HFF-Myc (cell line): ENCODE data around the gene ESPL1.

Experiments used
- DNase-seq: peaks from one replicate; pipeline ENCODE4 v3.0.0-alpha.2; 2011; ENCODE audit warnings: low read depth; ENCODE audit errors: extremely low read depth
- H3K4me3 ChIP-seq: replicated peaks from 2 replicates; pipeline ENCODE4 v1.5.1; 2011; ENCODE audit warnings: low read depth, mild to moderate bottlenecking, control low read depth, low read length
- CTCF ChIP-seq: IDR thresholded peaks from 2 replicates; pipeline ENCODE4 v1.5.1; 2012; ENCODE audit warnings: mild to moderate bottlenecking, low read depth, low read length, control low read depth; ENCODE audit errors: missing control alignments

The ESPL1 gene

DNA sequence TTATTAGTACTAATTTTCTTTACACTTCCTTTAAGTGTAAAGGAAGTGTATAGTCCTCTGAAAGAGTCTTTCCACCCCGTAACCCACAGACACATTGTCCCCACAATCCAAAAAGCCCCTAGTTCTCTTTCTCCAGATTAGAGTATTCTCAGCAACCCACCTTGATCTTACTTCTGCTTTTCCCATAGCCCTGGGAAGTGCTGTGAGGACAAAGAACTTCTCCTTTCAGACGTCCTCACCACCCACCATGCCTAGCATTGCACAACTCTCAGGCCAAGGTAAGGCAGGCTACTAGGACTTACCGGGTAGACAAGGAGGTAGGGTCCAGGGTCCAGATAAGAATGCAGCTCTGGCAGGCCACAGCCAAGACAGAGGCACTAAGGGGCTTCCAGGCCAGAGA lies 45.9 kb downstream of the ESPL1 start:
- no peak overlapping the region for H3K4me3 ChIP-seq
- DNase-seq = no peak
- no peak for TF ChIP-seq CTCF

DNA sequence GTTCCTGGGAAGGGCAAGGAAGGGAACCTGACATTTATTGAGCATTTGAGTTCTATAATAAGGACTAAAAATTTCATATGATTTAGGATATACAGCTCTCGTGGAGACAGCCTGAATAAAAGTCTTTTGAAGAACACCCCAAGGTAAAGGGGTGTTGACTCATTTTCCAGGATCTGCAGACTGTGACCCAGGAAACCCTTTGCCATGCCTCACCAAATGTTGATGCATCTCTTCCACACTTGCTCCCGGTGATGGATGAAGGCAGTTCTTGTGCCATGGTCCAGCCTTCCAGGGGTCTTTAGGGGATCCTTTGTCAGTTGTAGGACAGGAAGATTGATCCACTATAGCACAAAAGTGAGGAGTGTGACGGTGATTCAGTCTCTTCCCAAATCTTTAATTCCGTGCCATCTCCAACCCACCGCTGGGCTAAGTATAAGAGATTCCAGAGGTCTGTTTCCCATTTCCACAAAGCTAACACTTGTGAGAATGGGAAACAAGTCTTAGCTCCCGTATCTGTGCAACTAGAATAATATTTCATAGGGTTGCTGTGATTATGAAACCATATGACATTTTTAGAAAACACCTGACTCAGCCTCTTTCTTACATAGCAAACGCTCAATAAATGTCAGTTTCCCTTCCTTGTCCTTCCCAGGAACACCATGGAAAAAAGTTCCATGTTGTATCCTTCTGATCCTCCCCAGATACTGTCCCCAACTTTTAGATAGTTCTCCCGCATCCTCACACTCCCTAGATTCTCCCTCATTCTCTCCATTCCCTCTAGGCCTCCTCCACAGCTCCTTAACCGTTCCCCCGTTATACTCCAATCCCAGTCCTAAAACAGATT lies 52.5 kb downstream of the ESPL1 start:
- no peak for TF ChIP-seq CTCF
- DNase-seq = no peak

GRCh38 chr12:53324113-53324778 lies 56.1 kb downstream of the ESPL1 start:
- H3K4me3 ChIP-seq = peak overlapping the region; percentile 57
- DNase-seq = no peak
- no peak for TF ChIP-seq CTCF

More for the DNA sequence above, 52.5 kb downstream of the ESPL1 start:
- H3K4me3 ChIP-seq = peak overlapping the region; percentile 70

DNA sequence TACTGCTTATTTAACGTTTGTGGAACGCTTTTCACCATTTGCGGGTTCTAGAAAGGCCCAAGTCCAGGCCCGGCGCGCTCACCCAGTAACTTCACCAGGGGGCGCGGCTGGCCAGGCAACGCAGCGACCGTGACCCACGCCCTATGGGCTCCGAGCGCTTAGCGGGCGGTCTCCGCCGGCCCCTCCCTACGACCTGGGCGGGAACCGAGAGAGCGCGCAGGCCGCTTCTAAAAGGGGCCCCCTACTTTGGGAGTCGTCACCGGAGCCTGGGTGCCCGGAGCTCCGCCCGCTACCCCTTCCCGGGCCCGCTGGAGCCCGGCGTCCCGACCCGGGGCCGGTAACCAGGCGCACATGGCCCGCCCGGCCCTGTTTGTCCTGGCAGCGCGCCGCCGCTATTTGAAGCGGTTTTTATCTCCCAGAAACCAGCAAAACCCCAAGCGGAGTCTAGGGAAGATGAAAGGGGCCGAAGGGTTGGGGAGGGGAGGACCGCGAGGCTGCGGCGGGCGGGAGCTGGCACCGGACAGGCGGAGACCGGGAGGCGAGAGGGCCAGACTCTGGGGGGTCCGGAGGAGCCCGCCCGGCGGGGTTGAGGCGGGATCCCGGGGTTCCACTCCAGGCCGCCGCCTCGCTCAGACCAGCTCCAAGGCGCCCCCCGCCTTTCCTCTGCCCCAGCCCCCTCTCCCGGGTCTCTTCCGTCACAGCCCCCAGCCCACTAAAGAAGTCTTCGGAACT lies 56.8 kb downstream of the ESPL1 start:
- no peak for DNase-seq
- H3K4me3 ChIP-seq = peak overlapping the region; percentile 57
- peak; percentile 73 for TF ChIP-seq CTCF

- DNase-seq = no peak
- TF ChIP-seq CTCF = no peak
- H3K4me3 ChIP-seq = peak overlapping the region; percentile 57
Measured at GRCh38 chr12:53325511-53326061, 57.5 kb downstream of the ESPL1 start.

DNA sequence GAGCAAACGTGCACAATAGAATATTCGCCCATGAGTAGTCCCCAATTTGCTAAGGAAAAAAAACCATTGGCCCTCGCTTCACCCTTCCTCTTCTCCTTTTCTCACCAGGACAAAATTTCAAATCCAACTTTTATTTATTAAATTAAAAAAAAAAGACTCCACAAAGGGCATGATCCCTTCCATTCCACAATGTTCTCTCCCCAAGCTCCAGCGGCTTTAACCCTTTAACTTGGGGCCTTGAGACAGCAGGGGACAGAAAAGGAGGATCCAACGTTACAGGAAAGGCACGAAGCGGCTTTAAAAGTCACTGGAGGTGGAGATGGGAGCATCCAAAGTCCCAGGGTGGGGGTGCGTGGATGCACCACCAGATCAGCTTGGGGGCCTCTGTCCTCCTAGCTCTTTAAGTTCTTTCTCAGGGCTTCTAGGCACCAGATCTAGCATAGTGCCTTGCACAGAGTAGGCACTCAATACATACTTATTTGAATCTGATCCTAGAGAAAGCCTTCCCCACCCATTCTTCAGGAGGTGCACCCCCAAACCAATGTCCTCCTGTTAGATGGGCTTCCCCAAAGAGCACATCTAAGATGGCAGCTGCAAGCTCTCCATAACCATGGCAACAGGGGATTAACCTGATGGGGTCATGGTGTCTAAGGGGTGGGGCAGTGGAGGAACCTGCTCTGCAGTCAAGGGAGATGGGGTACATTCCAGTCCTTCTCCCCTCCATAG lies 58.5 kb downstream of the ESPL1 start:
- DNase-seq = no peak
- no peak for TF ChIP-seq CTCF
- H3K4me3 ChIP-seq = no peak overlapping the region
